Neural crest cell (in vitro differentiated cells): ENCODE results near the gene FAM236A. TPM values are rescaled to one million over a fixed set of nuclear protein-coding genes. Genes with fewer than 3 reads are reported as not detected.
"Not testable (repeated sequence)": the region's sequence is repeated elsewhere in the genome, so short reads cannot be mapped to it uniquely, and the experiment has no call there.

ENCODE experiments used
- DNase-seq: peaks from one replicate; pipeline ENCODE4 v3.0.0; 2021; ENCODE audit warnings: low read depth, mixed read lengths, low spot score
- H3K27ac Mint-ChIP-seq: one replicate; pipeline ENCODE4 v1.8.0; 2021; ENCODE audit warnings: mild to moderate bottlenecking, mixed read lengths; ENCODE audit not compliant: unreplicated experiment
- H3K27me3 Mint-ChIP-seq: 2 replicates; pipeline ENCODE4 v1.8.0; 2021; ENCODE audit warnings: low read depth, mild to moderate bottlenecking, mixed read lengths
- H3K36me3 Mint-ChIP-seq: 2 replicates; pipeline ENCODE4 v1.8.0; 2021; ENCODE audit warnings: low read depth, mild to moderate bottlenecking, mixed read lengths
- H3K4me1 Mint-ChIP-seq: 2 replicates; pipeline ENCODE4 v1.8.0; 2021; ENCODE audit warnings: mixed read lengths
- H3K4me3 Mint-ChIP-seq: one replicate; pipeline ENCODE4 v1.8.0; 2021; ENCODE audit warnings: mild to moderate bottlenecking, mixed read lengths
- H3K9me3 Mint-ChIP-seq: 2 replicates; pipeline ENCODE4 v1.8.0; 2021; ENCODE audit warnings: mixed read lengths
- long read RNA-seq: library from polyadenylated mRNA; unstranded; transcript quantifications from one replicate; pipeline ENCODE4 v2.0.0, GENCODE V29; 2020
- total RNA-seq: library from RNA; stranded (reverse); gene quantifications from 2 replicates; pipeline ENCODE4 v1.2.1, GENCODE V29; 2021

The FAM236A gene
- total RNA-seq = not detected in 2 replicates
- long read RNA-seq = 0 reads

- not testable (repeated sequence) for DNase-seq, H3K27me3 Mint-ChIP-seq, H3K4me3 Mint-ChIP-seq, H3K36me3 Mint-ChIP-seq, H3K9me3 Mint-ChIP-seq, H3K27ac Mint-ChIP-seq, H3K4me1 Mint-ChIP-seq
Observed at GRCh38 chrX:72937906-72938305, at the start of gene FAM236A. Gene FAM236A (plus strand): TSS chrX:72938206. CDS start chrX:72938263, 57 bp downstream.

GRCh38 chrX:72889740-72890139, 48.3 kb upstream of the FAM236A start:
- not testable (repeated sequence) for H3K27ac Mint-ChIP-seq, H3K27me3 Mint-ChIP-seq, H3K4me3 Mint-ChIP-seq, DNase-seq, H3K36me3 Mint-ChIP-seq, H3K9me3 Mint-ChIP-seq, H3K4me1 Mint-ChIP-seq

- H3K36me3 Mint-ChIP-seq, H3K27ac Mint-ChIP-seq, DNase-seq, H3K4me1 Mint-ChIP-seq, H3K27me3 Mint-ChIP-seq, H3K9me3 Mint-ChIP-seq, H3K4me3 Mint-ChIP-seq: not testable (repeated sequence)
Observed at GRCh38 chrX:72912315-72912714, 25.7 kb upstream of the FAM236A start, which contains the start of gene FAM236C. Gene FAM236C (plus strand): TSS chrX:72912615. CDS start chrX:72912715, 100 bp downstream.

- H3K4me1 Mint-ChIP-seq, H3K36me3 Mint-ChIP-seq, H3K4me3 Mint-ChIP-seq, H3K27me3 Mint-ChIP-seq, H3K9me3 Mint-ChIP-seq, DNase-seq, H3K27ac Mint-ChIP-seq: not testable (repeated sequence)
Observed at GRCh38 chrX:72916096-72916495, 21.9 kb upstream of the FAM236A start.

GRCh38 chrX:72932283-72932682, 5.7 kb upstream of the FAM236A start:
- not testable (repeated sequence) for H3K4me1 Mint-ChIP-seq, H3K36me3 Mint-ChIP-seq, DNase-seq, H3K27ac Mint-ChIP-seq, H3K4me3 Mint-ChIP-seq, H3K9me3 Mint-ChIP-seq, H3K27me3 Mint-ChIP-seq

GRCh38 chrX:72936455-72936854, 1.6 kb upstream of the FAM236A start:
- H3K36me3 Mint-ChIP-seq, H3K27ac Mint-ChIP-seq, H3K4me1 Mint-ChIP-seq, H3K27me3 Mint-ChIP-seq, DNase-seq, H3K9me3 Mint-ChIP-seq, H3K4me3 Mint-ChIP-seq: not testable (repeated sequence)

GRCh38 chrX:72936882-72937455, 1.0 kb upstream of the FAM236A start:
- H3K4me1 Mint-ChIP-seq, H3K27ac Mint-ChIP-seq: not testable (repeated sequence)

GRCh38 chrX:72942272-72942671, 4.3 kb downstream of the FAM236A start:
- not testable (repeated sequence) for DNase-seq, H3K4me1 Mint-ChIP-seq, H3K27me3 Mint-ChIP-seq, H3K4me3 Mint-ChIP-seq, H3K36me3 Mint-ChIP-seq, H3K9me3 Mint-ChIP-seq, H3K27ac Mint-ChIP-seq

More at GRCh38 chrX:72936882-72937455, 1.0 kb upstream of the FAM236A start:
- not testable (repeated sequence) for DNase-seq, H3K27me3 Mint-ChIP-seq, H3K4me3 Mint-ChIP-seq, H3K9me3 Mint-ChIP-seq, H3K36me3 Mint-ChIP-seq

- H3K27me3 Mint-ChIP-seq = not testable (repeated sequence)
Observed at GRCh38 chrX:72943035-72943818, 5.2 kb downstream of the FAM236A start.

GRCh38 chrX:72943819-72944169, 5.8 kb downstream of the FAM236A start, which contains the start of gene DMRTC1:
Gene DMRTC1 (minus strand): TSS chrX:72943837. CDS start chrX:72875694, 68,143 bp downstream.
- not testable (repeated sequence) for H3K4me1 Mint-ChIP-seq, DNase-seq, H3K36me3 Mint-ChIP-seq, H3K27ac Mint-ChIP-seq, H3K4me3 Mint-ChIP-seq, H3K27me3 Mint-ChIP-seq, H3K9me3 Mint-ChIP-seq

More at GRCh38 chrX:72943035-72943818, 5.2 kb downstream of the FAM236A start:
- not testable (repeated sequence) for H3K27ac Mint-ChIP-seq, DNase-seq, H3K4me3 Mint-ChIP-seq, H3K4me1 Mint-ChIP-seq, H3K36me3 Mint-ChIP-seq, H3K9me3 Mint-ChIP-seq

GRCh38 chrX:72959971-72960370, 22.0 kb downstream of the FAM236A start:
- not testable (repeated sequence) for DNase-seq, H3K27ac Mint-ChIP-seq, H3K4me3 Mint-ChIP-seq, H3K36me3 Mint-ChIP-seq, H3K9me3 Mint-ChIP-seq, H3K4me1 Mint-ChIP-seq, H3K27me3 Mint-ChIP-seq

- not testable (repeated sequence) for DNase-seq, H3K27me3 Mint-ChIP-seq, H3K36me3 Mint-ChIP-seq, H3K9me3 Mint-ChIP-seq, H3K4me3 Mint-ChIP-seq, H3K27ac Mint-ChIP-seq, H3K4me1 Mint-ChIP-seq
Observed at GRCh38 chrX:72971859-72972258, 33.9 kb downstream of the FAM236A start.

GRCh38 chrX:72974885-72975284, 36.9 kb downstream of the FAM236A start:
- not testable (repeated sequence) for H3K9me3 Mint-ChIP-seq, H3K36me3 Mint-ChIP-seq, H3K4me3 Mint-ChIP-seq, DNase-seq, H3K27ac Mint-ChIP-seq, H3K27me3 Mint-ChIP-seq, H3K4me1 Mint-ChIP-seq
